HS-27A (cell line): Measurements from ENCODE around the gene CCDC146.

Experiments
- DNase-seq: peaks from one replicate; pipeline ENCODE4 v3.0.0-alpha.2; 2012; ENCODE audit warnings: low read depth, missing footprints

Gene CCDC146

GRCh38 chr7:77247206-77247850 is 124.9 kb downstream of the CCDC146 start:
- peak; percentile 57 for DNase-seq

GRCh38 chr7:77248154-77248553 is 125.7 kb downstream of the CCDC146 start:
- DNase-seq = no peak

- no peak for DNase-seq
These were observed 130.1 kb downstream of the CCDC146 start for GRCh38 chr7:77252506-77252905.

GRCh38 chr7:77253151-77253550 is 130.7 kb downstream of the CCDC146 start:
- no peak for DNase-seq

GRCh38 chr7:77254429-77254828 is 132.0 kb downstream of the CCDC146 start:
- DNase-seq = no peak

GRCh38 chr7:77254915-77255314 is 132.5 kb downstream of the CCDC146 start:
- no peak for DNase-seq

GRCh38 chr7:77258014-77258413 is 135.6 kb downstream of the CCDC146 start:
- no peak for DNase-seq

- DNase-seq = no peak
These were observed 136.2 kb downstream of the CCDC146 start for GRCh38 chr7:77258593-77258992.

- no peak for DNase-seq
These were observed 139.9 kb downstream of the CCDC146 start for GRCh38 chr7:77262316-77262715.

GRCh38 chr7:77265666-77266065 is 143.3 kb downstream of the CCDC146 start:
- DNase-seq = no peak

- no peak for DNase-seq
These were observed 143.9 kb downstream of the CCDC146 start for GRCh38 chr7:77266291-77266794.

- DNase-seq = no peak
These were observed 147.1 kb downstream of the CCDC146 start for GRCh38 chr7:77269360-77270093.

GRCh38 chr7:77270094-77270480 is 147.7 kb downstream of the CCDC146 start:
- no peak for DNase-seq

GRCh38 chr7:77271766-77272165 is 149.4 kb downstream of the CCDC146 start:
- no peak for DNase-seq

GRCh38 chr7:77275663-77276062 is 153.2 kb downstream of the CCDC146 start:
- peak; percentile 30 for DNase-seq

- no peak for DNase-seq
These were observed 153.7 kb downstream of the CCDC146 start for GRCh38 chr7:77276120-77276519.

- no peak for DNase-seq
These were observed 159.5 kb downstream of the CCDC146 start for GRCh38 chr7:77281780-77282478.

GRCh38 chr7:77282897-77283296 is 160.5 kb downstream of the CCDC146 start:
- DNase-seq = no peak

GRCh38 chr7:77284005-77284404 is 161.6 kb downstream of the CCDC146 start:
- DNase-seq = no peak

- no peak for DNase-seq
These were observed 162.2 kb downstream of the CCDC146 start for GRCh38 chr7:77284616-77285015.

GRCh38 chr7:77288676-77289320 is 166.4 kb downstream of the CCDC146 start:
- DNase-seq = no peak

GRCh38 chr7:77289387-77289786 is 167.0 kb downstream of the CCDC146 start:
- DNase-seq = no peak
